Tibial nerve (tissue), 4 donors: ENCODE measurements around the gene FAM114A1. TPM values are rescaled to one million over a fixed set of nuclear protein-coding genes. Genes with fewer than 3 reads are reported as not detected.
"Not testable (repeated sequence)": the region's sequence is repeated elsewhere in the genome, so short reads cannot be mapped to it uniquely, and the experiment has no call there.

ENCODE experiments used
- DNase-seq, 2 donors: peaks; one replicate each; pipeline ENCODE4 v3.0.0-alpha.2; 2019; ENCODE audit warnings: low spot score in 2 of 2
- H3K27ac ChIP-seq, 4 donors: fragments of 200-600 bp; sonication (generic) in 3 of 4; one replicate each; pipeline ENCODE4 v1.5.1; 2017 to 2019; ENCODE audit warnings: mild to moderate bottlenecking in 1 of 4
- H3K27me3 ChIP-seq, 2 donors: fragments of 200-600 bp; sonication (generic) in 1 of 2; one replicate each; pipeline versions ENCODE4 v1.5.1 to v1.6.0; 2017 to 2019
- H3K36me3 ChIP-seq, 3 donors: fragments of 200-600 bp; sonication (generic); one replicate each; pipeline ENCODE4 v1.5.1; 2018 to 2019
- H3K4me1 ChIP-seq, 4 donors: fragments of 200-600 bp; sonication (generic) in 3 of 4; one replicate each; pipeline ENCODE4 v1.5.1; 2017 to 2019
- H3K4me3 ChIP-seq, 4 donors: fragments of 200-600 bp; sonication (generic) in 3 of 4; one replicate each; pipeline ENCODE4 v1.5.1; 2017 to 2019; ENCODE audit warnings: mild to moderate bottlenecking in 1 of 4, moderate library complexity in 1 of 4
- H3K9me3 ChIP-seq, 4 donors: fragments of 200-600 bp; sonication (generic) in 3 of 4; one replicate each; pipeline ENCODE4 v1.5.1; 2017 to 2019
- EP300 ChIP-seq, 2 donors: sonication (generic); formaldehyde crosslinking; IDR thresholded peaks; one replicate each; pipeline ENCODE4 v1.6.1; 2017; ENCODE audit warnings: antibody characterized with exemption in 2 of 2, mild to moderate bottlenecking in 1 of 2
- POLR2A ChIP-seq, 2 donors: fragments of 450-650 bp; IDR thresholded peaks; one replicate each; pipeline ENCODE4 v1.6.1; 2017; ENCODE audit warnings: antibody characterized with exemption in 2 of 2, mild to moderate bottlenecking in 2 of 2, moderate library complexity in 2 of 2
- WGBS, 2 donors: methylation state at CpG; one replicate each; pipeline ENCODE4 v1.1.5; 2018; 5-methylcytosine and 5-hydroxymethylcytosine counted together
- total RNA-seq, 4 donors: library from RNA; depleted of rRNA; stranded (reverse); fragments of >200 nt; gene quantifications; one replicate each; pipeline ENCODE4 v1.1.0, GENCODE V29; 2016
- TF ChIP-seq, protein P1 (sequence below), 5 experiments: fragments of 200-600 bp in 3 of 5; fragments of 450-650 bp in 2 of 5; sonication (generic) in 3 of 5; IDR thresholded peaks; one replicate each; pipeline ENCODE4 v1.5.1; 2016 to 2019; ENCODE audit warnings: antibody characterized with exemption in 5 of 5, mild to moderate bottlenecking in 3 of 5, moderate library complexity in 2 of 5

The FAM114A1 gene
- total RNA-seq, 4 donors from 2014 or later = 70.4 to 111 (median 98.2) TPM

DNA sequence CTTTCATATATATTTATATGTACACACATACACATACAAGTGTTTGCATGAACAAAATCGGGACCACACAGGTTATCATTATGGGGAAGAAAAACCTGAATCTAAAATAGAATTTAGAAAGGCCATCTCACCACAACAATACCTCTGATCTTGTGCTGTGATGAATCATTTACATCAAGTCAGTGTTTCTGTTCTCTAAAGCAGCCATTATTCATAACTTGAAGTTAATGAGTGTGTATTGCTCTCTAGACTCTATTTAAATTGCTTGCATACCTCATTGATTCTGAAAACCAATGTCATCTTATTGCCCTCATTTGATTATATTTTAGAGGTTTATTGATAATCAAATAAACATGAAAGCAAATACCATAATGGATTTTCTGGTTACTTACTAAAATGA is 71.6 kb downstream of the FAM114A1 start:
- 88 to 95% methylated on average over 1 of the region's 1 CpG for WGBS, 2 donors
- peaks cover 0 to 100% (median 5%) of the 10 kb centered on the region in 3 donors for H3K36me3 ChIP-seq
- peaks cover 0 to 9% (median 0%) of the 10 kb centered on the region in 4 donors for H3K4me1 ChIP-seq

DNA sequence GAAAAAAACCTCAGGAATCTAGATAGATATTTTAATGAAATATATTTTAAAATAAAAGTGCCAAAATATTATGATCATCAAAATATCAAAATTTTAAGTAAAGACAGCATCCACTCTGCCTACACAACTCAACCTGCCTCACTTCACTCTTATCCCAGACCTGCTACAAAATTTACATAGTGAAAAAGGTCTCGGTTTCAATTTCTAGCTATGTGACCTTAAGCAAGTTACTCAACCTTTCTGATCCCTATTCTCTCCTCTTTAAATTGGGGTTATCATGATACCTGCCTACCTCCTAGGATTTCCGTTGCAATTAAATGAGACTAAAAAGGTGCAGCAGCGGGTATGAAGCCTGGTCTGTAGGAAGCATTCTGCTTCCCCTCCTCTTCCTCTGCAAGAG is 72.9 kb downstream of the FAM114A1 start:
- Histone ChIP-seq H3K4me3 (no peak overlapping the region), H3K4me1 (peaks cover 0 to 9% (median 0%) of the 10 kb centered on the region in 4 donors), H3K36me3 (peaks cover 0 to 100% (median 5%) of the 10 kb centered on the region in 3 donors), H3K27me3 (no peaks in the 10 kb centered on the region), H3K27ac (peak overlapping the region in 1 of 4 donors; percentile 4), H3K9me3 (no peaks in the 10 kb centered on the region)
- DNase-seq = no peak
- WGBS, 2 donors = 90 to 92% methylated on average over 3 of the region's 3 CpGs
- TF ChIP-seq EP300 (IDR thresholded peaks at IDR 0.05) = no peak
- TF ChIP-seq POLR2A (IDR thresholded peaks at IDR 0.05) = no peak
- TF ChIP-seq, protein P1, sequence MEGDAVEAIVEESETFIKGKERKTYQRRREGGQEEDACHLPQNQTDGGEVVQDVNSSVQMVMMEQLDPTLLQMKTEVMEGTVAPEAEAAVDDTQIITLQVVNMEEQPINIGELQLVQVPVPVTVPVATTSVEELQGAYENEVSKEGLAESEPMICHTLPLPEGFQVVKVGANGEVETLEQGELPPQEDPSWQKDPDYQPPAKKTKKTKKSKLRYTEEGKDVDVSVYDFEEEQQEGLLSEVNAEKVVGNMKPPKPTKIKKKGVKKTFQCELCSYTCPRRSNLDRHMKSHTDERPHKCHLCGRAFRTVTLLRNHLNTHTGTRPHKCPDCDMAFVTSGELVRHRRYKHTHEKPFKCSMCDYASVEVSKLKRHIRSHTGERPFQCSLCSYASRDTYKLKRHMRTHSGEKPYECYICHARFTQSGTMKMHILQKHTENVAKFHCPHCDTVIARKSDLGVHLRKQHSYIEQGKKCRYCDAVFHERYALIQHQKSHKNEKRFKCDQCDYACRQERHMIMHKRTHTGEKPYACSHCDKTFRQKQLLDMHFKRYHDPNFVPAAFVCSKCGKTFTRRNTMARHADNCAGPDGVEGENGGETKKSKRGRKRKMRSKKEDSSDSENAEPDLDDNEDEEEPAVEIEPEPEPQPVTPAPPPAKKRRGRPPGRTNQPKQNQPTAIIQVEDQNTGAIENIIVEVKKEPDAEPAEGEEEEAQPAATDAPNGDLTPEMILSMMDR (IDR thresholded peaks at IDR 0.05) = no peak

More for the DNA sequence above, 71.6 kb downstream of the FAM114A1 start:
- no peak for DNase-seq
- TF ChIP-seq EP300 (IDR thresholded peaks at IDR 0.05) = no peak
- TF ChIP-seq, protein P1 (IDR thresholded peaks at IDR 0.05) = no peak
- no peaks in the 10 kb centered on the region for H3K27me3 ChIP-seq
- H3K9me3 ChIP-seq = no peaks in the 10 kb centered on the region
- H3K27ac ChIP-seq = no peak overlapping the region
- H3K4me3 ChIP-seq = no peak overlapping the region

DNA sequence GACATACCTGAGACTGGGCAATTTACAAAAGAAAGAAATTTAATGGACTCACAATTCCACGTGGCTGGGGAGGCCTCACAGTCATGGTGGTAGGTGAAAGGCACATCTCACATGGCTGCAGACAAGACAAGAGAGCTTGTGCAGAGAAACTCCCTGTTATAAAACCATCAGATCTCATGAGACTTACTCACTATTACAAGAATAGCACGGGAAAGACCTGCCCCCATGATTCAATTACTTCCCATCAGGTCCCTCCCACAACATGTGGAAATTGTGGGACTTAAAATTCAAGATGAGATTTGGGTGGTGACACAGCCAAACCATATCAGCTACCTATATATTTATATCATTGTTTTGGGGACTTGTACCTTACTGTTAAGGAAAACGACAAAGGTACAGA is 74.3 kb downstream of the FAM114A1 start:
- not testable (repeated sequence) for H3K4me1 ChIP-seq, DNase-seq, H3K4me3 ChIP-seq, H3K27me3 ChIP-seq, H3K9me3 ChIP-seq
- H3K27ac ChIP-seq = peak overlapping the region in 1 of 4 donors; percentile 46
- WGBS, 2 donors = 69 to 74% methylated on average over 3 of the region's 3 CpGs
- H3K36me3 ChIP-seq = peaks cover 0 to 94% (median 0%) of the 10 kb centered on the region in 3 donors

DNA sequence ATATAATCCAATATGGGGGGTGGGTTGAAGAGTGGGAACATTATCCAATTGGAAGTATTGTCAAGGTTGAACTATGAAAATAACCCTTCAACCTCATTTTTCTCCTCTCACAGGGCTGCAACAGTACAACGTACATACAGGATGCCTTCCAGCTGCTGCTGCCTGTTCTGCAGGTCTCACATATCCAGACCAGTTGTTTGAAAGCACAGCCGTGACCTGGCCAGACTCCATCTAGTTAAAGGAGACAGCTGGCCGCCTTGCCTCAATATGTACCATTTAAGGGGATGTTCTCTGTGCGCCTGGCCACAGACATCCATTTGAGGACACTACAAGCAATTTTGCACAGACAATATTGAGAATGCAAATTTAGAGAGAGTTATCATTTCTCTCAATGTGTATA is 75.7 kb downstream of the FAM114A1 start:
- Histone ChIP-seq H3K27ac (no peak overlapping the region), H3K4me3 (no peak overlapping the region), H3K27me3 (no peaks in the 10 kb centered on the region), H3K9me3 (no peaks in the 10 kb centered on the region), H3K4me1 (peaks cover 0 to 12% (median under 1%) of the 10 kb centered on the region in 4 donors), H3K36me3 (peaks cover 0 to 79% (median 0%) of the 10 kb centered on the region in 3 donors)
- TF ChIP-seq, protein P1 (IDR thresholded peaks at IDR 0.05) = no peak
- TF ChIP-seq EP300 (IDR thresholded peaks at IDR 0.05) (no peak), POLR2A (IDR thresholded peaks at IDR 0.05) (no peak)
- whole genome bisulfite sequencing, 2 donors = 80 to 82% methylated on average over 4 of the region's 4 CpGs
- no peak for DNase-seq

DNA sequence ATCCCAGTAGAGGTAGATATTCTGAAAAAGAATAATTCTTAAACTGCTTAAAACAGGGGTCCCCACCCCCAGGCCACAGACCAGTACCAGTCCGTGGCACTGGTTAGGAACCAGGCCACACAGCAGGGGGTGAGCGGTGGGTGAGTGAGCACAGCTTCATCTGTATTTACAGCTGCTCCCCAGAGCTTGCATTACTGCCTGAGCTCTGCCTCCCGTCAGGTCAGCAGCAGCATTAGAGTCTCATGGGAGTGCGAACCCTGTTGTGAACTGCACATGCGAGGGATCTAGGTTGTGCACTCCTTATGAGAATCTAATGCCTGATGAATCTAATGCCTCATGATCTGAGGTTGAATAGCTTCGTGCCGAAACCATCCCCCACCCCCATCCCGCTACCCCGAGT is 76.8 kb downstream of the FAM114A1 start:
- Histone ChIP-seq H3K4me3 (no peak overlapping the region), H3K36me3 (peaks cover 0 to 68% (median 0%) of the 10 kb centered on the region in 3 donors), H3K27ac (no peak overlapping the region), H3K9me3 (no peaks in the 10 kb centered on the region), H3K27me3 (no peaks in the 10 kb centered on the region), H3K4me1 (peaks cover 0 to 20% (median 7%) of the 10 kb centered on the region in 4 donors)
- no peak for TF ChIP-seq POLR2A (IDR thresholded peaks at IDR 0.05)
- no peak for TF ChIP-seq EP300 (IDR thresholded peaks at IDR 0.05)
- no peak for DNase-seq
- WGBS, 2 donors = 94 to 95% methylated on average over 9 of the region's 9 CpGs

DNA sequence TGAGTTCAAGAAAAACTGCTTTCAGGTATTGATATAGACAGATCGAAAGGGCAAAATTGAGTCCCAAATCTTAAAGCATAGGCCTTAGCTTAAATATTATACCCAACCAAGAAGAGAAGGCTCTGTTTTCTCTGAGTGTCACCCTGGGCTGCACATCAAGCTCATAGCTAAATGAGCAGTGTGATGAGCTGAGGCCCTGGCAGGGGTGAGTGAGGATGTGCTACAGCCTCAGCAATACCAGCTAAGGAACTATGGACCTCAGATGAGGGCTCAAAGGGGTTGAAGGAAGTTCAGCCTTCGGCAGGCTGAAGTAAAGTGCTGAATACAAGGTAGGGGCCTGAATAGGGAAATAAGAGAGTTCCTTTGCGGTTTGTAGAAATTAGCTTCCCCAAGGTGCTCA is 79.3 kb downstream of the FAM114A1 start:
- WGBS, 2 donors = 81 to 85% methylated on average over 3 of the region's 3 CpGs
- peaks cover 0 to 44% (median 0%) of the 10 kb centered on the region in 3 donors for H3K36me3 ChIP-seq
- H3K4me1 ChIP-seq = peaks cover 0 to 13% (median 9%) of the 10 kb centered on the region in 4 donors
- no peak overlapping the region for H3K27ac ChIP-seq
- no peak overlapping the region for H3K4me3 ChIP-seq
- TF ChIP-seq, protein P1 (IDR thresholded peaks at IDR 0.05) = no peak
- TF ChIP-seq POLR2A (IDR thresholded peaks at IDR 0.05) = no peak
- no peak for TF ChIP-seq EP300 (IDR thresholded peaks at IDR 0.05)
- no peak for DNase-seq
- no peaks in the 10 kb centered on the region for H3K9me3 ChIP-seq
- H3K27me3 ChIP-seq = no peaks in the 10 kb centered on the region
